Choroid plexus epithelial cell (primary cell): ENCODE results near the gene NCBP2.

Experiments used
- DNase-seq: peaks from one replicate; pipeline ENCODE4 v3.0.0-alpha.2; 2010; ENCODE audit warnings: low read depth
- H3K4me3 ChIP-seq: 2 replicates; pipeline ENCODE4 v1.5.1; 2011; ENCODE audit warnings: low read depth, mild to moderate bottlenecking, control low read depth, low read length, moderate library complexity
- CTCF ChIP-seq: conservative IDR thresholded peaks from 2 replicates; pipeline ENCODE4 v1.5.1; 2011; ENCODE audit warnings: low read depth, mild to moderate bottlenecking, control low read depth, inconsistent platforms, low read length, moderate library complexity

Gene NCBP2

GRCh38 chr3:196974661-196975060 is 32.3 kb upstream of the NCBP2 start:
- no peak overlapping the region for H3K4me3 ChIP-seq
- TF ChIP-seq CTCF: no peak
- DNase-seq: no peak

- no peak for DNase-seq
- no peak for TF ChIP-seq CTCF
- no peak overlapping the region for H3K4me3 ChIP-seq
Measured at GRCh38 chr3:196971094-196971698, 28.9 kb upstream of the NCBP2 start.

- H3K4me3 ChIP-seq: no peak overlapping the region
- no peak for TF ChIP-seq CTCF
- DNase-seq: no peak
Measured at GRCh38 chr3:196970547-196971093, 28.3 kb upstream of the NCBP2 start.

- peak; percentile 44 for DNase-seq
- peak; percentile 44 for TF ChIP-seq CTCF
- H3K4me3 ChIP-seq: peak overlapping the region; percentile 64
Measured at GRCh38 chr3:196969660-196970546, 27.6 kb upstream of the NCBP2 start.

GRCh38 chr3:196969134-196969659 is 26.9 kb upstream of the NCBP2 start:
- no peak for TF ChIP-seq CTCF
- no peak for DNase-seq
- peak overlapping the region; percentile 64 for H3K4me3 ChIP-seq

- no peak for DNase-seq
- H3K4me3 ChIP-seq: peak within 1 kb of the TSS; percentile 64
- no peak for TF ChIP-seq CTCF
Measured at GRCh38 chr3:196968233-196969133, 26.2 kb upstream of the NCBP2 start, which contains the start of gene PIGZ. PIGZ (minus strand) TSS chr3:196968833; CDS start chr3:196952031, 16,802 bp downstream.
